NCI-H510A (cell line): ENCODE results near the gene SCUBE1.

ENCODE experiments used
- DNase-seq: peaks from one replicate; lab custom pipeline; 2025; lab: John Stamatoyannopoulos, UW

The SCUBE1 gene

GRCh38 chr22:43155789-43156188 lies 187.4 kb downstream of the SCUBE1 start:
- no peak for DNase-seq

DNA sequence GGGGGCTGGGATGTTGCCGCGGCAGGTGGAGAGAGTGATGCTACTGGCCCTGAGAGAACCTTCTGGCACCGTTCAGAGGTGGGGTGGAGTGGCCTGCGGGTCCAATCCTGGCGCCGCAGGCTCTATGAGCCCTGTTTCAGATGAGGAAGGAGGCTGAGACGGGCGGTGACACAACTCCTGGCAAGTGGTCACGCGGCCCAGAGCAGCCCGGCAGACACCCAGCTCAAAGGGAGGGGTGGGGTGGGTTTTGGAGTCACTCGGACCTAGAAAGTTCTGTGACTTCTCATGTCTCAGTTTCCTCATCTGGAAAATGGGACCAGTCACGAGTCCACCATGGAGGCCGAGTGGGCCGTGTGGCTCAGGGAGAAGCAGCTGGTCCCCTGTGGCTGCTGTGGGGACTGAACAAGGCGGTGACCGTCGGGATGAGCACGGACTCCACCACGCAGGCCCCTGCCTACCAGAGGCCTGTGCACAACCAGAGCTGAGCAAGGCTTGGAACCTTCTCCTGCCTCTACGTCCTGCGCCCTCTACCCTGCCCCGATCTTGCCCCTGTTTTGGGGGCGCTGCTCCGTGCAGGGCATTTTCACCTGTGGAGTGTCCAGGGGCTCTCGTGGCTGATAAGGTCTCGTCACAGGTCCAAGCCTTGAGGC lies 188.2 kb downstream of the SCUBE1 start:
- DNase-seq, result no peak

DNA sequence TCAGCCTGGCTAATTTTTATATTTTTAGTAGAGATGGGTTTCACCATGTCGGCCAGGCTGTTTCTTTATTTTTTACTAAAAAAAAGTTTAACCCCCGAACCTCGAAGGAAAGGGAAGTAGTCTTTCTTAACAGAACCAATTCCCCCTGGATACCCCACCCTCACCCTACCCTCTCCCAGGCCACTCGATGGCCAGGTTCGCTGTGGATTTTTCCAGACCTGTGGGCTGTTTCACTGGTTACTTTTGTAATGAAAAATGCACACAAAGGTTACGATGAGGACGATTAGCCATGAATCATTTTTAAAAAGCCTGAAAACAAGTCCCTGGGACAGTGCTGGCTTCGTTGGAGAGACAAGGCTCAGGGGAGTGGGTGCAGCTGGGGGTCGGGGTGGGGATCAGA lies 189.3 kb downstream of the SCUBE1 start:
- no peak for DNase-seq

DNA sequence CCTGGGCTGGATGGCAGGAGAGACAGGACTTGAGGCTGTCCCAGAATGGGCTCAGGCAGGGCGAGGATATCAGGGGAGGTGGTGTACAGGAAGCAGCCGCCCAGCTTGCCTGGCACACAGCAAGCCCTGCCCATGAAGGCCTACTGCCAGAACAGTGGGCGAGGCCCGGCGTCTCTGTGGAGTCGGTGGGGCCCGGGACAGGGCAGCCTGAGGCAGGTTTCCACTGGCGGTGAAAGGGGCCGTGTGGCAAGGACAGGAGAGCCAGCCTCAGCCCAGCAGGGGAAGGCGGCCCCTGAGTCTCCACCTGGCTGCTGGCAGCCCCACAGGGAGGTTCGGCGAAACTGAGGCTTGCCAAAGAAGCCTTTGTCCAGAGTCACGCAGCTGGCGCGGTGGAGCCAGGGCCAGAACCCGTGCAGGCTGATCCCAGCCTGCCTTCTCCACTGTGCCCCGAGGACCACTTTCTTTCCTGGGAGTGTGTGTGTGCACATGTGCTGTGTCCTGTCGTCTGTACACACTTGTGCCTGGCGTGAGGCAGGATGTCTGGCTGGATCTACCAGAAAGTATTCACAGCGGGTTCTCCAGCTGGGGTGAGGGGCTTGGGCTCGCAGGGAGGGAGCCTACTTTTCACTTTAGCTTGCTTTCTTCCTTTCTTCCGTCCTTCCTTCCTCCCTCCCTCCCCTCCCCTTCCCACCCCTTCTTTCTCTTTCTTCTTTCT lies 190.7 kb downstream of the SCUBE1 start:
- no peak for DNase-seq

DNA sequence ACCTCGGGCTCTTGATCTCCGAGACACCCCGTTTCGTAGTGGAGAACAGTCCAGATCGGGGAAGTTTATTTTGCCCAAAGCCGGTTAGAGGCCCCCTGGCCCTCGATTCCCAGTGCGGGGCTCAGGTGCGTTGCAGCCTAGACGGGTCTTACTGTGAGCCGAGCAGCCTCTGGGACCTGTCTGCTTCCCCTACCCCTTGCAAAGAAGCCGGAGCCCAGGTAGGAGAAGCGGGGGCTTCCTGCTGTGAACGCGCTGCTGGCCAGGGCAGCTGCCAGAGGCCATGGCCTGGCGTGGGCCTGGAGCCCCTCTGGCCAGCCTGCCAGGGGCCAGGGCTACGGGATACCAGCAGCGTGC lies 191.2 kb downstream of the SCUBE1 start:
- no peak for DNase-seq

DNA sequence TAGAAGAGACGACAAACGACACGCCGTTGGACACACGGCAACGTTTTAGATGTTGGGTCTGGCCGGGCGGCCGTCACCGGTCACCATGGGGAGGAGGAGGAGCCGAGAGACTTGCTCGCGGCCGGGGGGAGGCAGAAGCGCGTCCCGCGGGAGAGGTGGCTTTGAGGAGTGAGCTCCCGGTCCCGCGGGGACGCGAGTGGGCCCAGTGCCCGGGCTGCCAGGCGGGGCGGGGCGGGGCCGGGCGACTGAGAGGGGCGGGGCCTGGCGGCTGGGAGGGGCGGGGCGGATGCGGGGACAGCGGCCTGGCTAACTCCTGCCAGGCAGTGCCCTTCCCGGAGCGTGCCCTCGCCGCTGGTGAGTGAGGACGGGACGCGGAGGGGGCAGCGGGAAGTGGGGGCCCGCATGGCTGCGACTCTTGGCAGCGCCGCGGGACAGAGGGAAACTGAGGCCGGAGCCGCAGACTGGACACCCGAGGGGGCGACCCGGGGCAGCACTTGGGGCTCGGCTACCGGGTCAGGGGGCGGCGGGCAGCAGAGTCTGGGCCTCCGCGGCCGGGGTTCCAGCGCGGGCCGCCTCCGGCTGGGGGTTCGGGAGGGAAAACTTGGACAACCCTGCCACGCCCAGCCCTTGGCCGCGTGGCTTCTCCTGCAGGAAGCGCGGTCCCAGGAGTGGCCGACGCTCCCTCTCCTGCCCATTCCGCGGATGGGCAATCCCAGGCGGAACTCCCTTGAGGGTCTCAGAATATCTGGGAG lies 191.7 kb downstream of the SCUBE1 start, which contains the start of gene TSPO:
TSS of gene TSPO (plus strand) at position 309 of the 752 bp plus-strand sequence. CDS start 7,680 bp downstream, outside the sequence.
- DNase-seq, result no peak

DNA sequence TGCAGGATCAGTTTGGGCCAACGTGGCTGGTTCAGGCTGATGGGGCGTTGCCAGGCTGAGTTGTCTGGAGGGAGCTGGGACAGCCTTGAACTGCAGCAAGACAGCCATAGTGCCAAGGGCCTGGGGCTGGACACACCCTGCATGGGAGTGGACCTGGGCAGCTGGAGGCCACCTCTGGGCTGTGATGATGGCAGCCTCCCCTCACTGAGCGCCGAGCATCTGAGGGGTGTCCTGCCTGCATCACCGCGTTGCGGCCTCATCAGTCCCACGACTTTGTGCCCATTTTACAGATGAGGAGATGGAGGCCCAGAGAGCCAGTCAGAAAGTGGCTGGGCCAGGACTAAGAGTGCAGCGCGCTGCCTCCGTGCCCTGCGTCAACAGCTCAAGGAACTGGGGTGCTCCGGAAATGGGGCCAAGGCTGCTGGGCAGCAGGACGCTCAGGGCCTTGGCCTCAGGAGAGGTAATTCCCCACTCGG lies 192.4 kb downstream of the SCUBE1 start:
- DNase-seq, result no peak

GRCh38 chr22:43148581-43148980 lies 194.6 kb downstream of the SCUBE1 start:
- DNase-seq, result no peak

GRCh38 chr22:43147821-43148220 lies 195.4 kb downstream of the SCUBE1 start:
- DNase-seq, result no peak
